HG03432 (cell line): ENCODE data around the gene MYO5A.
"Not testable (repeated sequence)": the region's sequence is repeated elsewhere in the genome, so short reads cannot be mapped to it uniquely, and the experiment has no call there.

Experiments used
- ATAC-seq: cut with Tn5 transposase; IDR thresholded peaks from one replicate; pipeline ENCODE4 v1.9.1; 2021; ENCODE audit warnings: mild to moderate bottlenecking, moderate library complexity; ENCODE audit not compliant: unreplicated experiment

The MYO5A gene

DNA sequence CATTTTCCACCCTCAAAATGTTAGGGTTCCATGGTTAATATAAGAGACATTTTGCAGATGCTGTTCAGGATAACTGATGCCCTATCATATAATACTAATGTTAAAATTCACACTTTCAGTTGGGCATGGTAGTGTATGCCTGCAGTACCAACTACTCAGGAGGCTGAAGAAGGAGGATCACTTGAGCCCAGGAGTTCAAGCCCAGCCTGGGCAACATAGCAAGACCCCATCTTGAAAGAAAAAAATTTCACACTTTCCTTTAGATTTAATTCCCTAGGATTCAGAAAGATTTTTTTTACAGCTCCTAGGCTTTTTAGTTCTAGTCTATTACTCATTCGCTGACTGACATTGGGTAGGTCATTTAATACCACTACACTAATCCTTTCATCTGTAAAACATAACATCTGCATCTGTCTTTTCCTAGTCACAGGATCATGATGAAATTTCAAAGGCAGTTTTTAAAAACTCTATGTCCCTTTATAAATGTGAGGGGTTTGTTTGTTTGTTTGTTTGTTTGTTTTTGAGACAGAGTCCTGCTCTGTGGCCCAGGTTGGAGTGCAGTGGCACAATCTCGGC, 103.7 kb downstream of the MYO5A start:
- no peak for ATAC-seq

- no peak for ATAC-seq
Observed at GRCh38 chr15:52423852-52424251, 104.8 kb downstream of the MYO5A start.

GRCh38 chr15:52422001-52422400, 106.7 kb downstream of the MYO5A start:
- no peak for ATAC-seq

GRCh38 chr15:52421029-52421428, 107.7 kb downstream of the MYO5A start:
- no peak for ATAC-seq

DNA sequence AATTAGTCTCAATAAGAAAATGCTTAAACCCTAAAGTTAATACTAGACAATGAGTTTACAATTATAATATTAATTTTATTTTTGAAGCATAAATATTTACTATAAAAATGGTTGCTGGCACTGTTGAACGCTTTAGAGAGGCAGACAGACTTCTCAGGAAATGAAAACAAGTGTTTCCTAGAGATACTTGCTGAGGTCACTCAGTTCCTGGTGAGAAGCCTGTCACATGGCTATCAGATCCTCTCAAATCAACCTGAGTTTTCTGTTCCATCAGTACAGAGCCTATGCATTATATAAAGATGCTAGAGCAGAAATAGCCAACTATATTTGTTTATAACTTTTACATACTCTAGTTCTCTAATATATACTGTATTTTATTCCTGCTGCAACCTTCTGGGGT, 109.2 kb downstream of the MYO5A start:
- no peak for ATAC-seq

DNA sequence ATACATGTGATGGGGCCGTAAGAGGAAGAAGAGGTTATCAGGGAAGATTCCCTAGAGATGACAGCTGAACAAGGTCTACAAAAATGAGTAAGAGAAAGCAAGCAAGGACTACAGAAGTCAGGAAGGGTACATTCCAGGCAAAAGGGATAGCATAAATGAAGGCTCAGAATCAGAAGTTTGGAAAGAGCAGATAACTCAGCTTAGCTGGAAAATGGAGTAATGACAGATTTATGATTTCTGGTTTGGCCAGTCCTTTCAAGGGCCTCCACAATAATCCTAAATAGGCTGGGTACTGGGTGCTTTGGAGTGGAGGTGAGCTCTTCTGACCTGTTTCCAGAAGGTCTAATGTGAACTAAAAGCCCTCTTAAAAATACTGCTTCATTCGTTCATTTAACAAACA, 110.7 kb downstream of the MYO5A start:
- ATAC-seq = no peak

GRCh38 chr15:52417521-52417920, 111.2 kb downstream of the MYO5A start:
- ATAC-seq = no peak

DNA sequence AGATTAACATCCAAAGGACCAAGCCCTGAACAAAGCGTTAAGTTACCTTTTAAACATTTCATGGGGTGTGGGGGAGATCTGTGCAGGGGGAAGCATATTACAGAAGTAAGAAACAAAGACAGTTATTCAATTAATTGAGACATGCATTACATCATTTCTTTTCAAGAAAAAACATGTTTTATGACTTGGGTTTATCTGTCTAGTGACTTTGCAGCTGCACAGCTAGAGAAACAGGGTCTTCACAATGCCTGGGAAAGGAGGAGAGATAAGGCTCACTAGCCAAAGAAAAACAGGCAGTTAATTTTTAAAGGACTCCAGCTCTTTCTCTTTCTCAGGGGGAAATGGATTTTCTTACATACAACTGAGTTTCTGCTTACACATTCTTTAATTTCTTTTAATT, 112.1 kb downstream of the MYO5A start:
- ATAC-seq = not testable (repeated sequence)

- ATAC-seq = no peak
Observed at GRCh38 chr15:52415628-52416027, 113.1 kb downstream of the MYO5A start.

GRCh38 chr15:52414936-52415335, 113.7 kb downstream of the MYO5A start:
- ATAC-seq = no peak

GRCh38 chr15:52408823-52409222, 119.9 kb downstream of the MYO5A start:
- ATAC-seq = peak; percentile 77

DNA sequence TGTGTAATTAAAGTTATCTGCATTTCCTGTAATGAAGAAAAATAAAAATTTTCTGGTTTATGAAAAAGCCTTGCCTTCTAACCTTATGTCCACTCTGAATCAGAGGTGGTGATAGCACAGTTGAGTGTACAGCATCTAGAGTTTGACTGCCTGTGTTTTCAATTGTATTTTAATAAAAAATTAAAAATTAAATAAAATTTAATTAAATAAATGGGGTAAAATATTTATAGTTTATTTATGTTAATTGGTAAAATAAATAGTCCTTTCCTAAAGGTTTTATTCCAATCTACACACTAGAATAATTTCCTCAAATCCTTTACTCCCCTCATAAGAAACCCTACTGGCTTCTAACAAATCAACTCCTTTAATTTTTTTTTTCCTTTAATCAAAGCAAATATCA, 121.3 kb downstream of the MYO5A start:
- ATAC-seq = no peak

GRCh38 chr15:52406601-52407000, 122.1 kb downstream of the MYO5A start:
- ATAC-seq = no peak

DNA sequence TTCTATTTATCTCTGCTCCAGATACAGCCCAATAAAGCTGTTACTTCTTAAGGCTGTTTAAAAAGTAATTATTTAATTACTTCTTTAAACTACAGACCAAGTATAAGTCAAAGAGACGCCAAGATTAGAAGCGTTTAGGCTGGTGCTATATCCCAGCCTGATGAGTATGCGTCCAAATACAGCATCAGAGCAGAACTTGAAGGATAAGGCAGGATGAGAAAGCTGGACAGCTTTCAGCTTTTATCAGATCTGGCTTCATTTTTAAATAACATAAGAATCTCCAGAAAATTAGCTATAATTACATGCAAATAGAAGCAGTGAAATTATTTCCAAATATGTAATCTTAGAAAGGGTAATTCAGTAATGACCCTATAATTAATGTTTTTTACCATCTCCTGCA, 122.8 kb downstream of the MYO5A start:
- no peak for ATAC-seq

DNA sequence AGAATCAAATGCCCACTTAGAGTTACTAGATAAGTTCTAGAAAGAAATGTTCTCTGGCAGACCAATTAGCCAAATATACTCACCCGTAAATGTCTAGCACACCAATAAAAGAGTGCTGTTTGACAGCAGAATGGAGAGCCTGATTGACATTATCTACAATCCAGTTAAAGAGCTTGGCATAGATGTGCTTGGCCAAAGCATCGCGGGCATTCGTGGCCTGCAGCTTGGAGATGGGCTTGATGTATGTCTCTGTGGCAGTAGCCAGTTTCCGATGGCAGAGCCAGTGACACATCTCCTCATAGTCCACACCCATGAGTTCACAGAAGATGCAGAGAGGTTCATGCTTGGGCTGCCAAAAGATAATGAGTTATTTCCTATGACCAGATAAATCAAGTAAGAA, 131.6 kb downstream of the MYO5A start:
- no peak for ATAC-seq

DNA sequence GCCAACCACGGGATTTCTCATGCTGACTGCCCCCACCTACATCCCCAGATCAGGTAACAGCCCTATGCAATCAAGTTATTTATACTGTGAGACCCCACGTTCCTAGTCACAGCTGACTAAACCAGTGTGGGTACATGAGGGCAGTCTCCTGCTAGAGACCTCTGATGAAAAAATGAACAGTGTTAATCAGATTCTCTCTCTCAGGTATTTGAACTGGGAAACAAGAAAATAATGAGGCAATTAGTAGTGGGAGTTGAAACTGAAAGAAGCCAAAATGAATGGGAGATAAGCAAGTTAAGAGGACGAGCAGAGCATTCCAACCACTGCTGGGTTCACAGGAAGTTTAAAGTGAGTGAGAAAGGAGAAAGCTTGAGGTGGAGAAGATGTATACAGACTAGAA, 134.6 kb downstream of the MYO5A start:
- no peak for ATAC-seq

DNA sequence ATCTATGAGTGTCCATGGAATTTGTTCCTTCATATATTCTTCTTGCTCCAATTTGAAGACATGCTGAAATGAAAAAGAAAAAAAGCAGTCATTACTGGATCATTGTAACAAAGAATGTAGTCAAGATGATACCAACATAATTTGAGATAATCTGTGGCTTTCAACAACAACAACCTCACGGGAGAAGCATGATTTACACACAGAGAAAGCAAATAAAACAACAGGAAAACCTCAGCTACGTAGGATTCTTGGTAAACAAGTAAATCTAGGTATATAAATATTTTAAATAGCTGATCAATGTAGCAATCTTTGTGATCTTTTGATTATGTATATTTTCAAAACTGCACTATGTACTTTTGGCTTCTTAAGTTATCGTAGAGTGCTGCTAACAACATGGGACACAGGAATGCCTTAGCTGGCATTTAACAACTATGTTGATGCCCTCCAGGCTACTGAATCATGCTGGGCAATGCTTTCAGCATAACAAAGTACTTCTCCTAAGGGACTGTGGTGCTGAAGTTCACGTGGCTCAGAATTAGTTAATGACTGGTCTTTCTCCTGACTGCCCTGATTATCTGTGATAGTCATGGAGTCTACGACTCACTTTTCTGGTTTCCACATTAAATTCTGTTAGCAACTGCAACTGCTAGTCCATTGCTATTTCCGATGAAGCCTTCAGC, 136.5 kb downstream of the MYO5A start:
- no peak for ATAC-seq

GRCh38 chr15:52391069-52391468, 137.6 kb downstream of the MYO5A start:
- no peak for ATAC-seq

DNA sequence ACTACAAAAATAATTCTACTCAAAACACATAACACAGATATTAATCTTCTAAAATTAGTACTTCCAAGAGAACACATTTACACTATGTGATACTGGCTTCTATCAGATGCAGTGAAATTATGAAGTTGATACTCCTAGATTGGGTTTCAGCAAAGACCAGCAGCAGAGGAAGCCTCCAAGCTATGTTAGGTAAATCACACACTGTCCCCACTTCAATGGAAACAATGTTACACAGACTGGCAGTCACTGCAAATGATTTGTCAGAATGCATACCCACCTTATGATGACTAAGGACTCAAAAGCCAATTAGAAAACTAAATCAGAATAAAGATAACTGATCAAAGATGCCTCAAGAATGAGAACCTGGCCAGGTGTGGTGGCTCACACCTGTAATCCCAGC, 143.0 kb downstream of the MYO5A start:
- no peak for ATAC-seq

GRCh38 chr15:52383100-52383588, 145.5 kb downstream of the MYO5A start:
- peak; percentile 44 for ATAC-seq

DNA sequence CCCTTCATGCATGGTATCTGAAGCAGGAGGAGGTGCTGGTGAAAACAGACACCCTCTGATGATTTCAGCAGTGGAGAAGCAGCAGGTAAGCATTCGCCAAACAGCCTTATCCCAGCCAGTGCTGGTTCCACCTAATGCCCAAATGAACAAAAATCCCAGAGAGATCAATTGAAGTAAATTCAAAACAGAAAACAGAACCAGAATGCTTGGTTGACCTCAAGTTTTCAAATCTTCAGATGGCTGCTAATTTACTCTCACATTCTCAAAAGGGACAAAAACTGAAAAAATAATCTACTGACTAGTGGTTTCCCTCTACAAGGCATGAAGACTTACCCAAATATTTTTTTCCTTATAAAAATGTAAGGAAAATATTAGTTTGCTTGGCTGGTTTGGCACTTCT, 146.0 kb downstream of the MYO5A start:
- peak; percentile 22 for ATAC-seq

- peak; percentile 70 for ATAC-seq
Observed at GRCh38 chr15:52379395-52380106, 149.1 kb downstream of the MYO5A start.
